GM18502 (cell line): ENCODE data around the gene CLDN15.
"Not testable (repeated sequence)": the region's sequence is repeated elsewhere in the genome, so short reads cannot be mapped to it uniquely, and the experiment has no call there.

Source experiments
- ATAC-seq: cut with Tn5 transposase; IDR thresholded peaks from one replicate; pipeline ENCODE4 v1.9.1; 2021; ENCODE audit warnings: mild to moderate bottlenecking; ENCODE audit not compliant: unreplicated experiment, poor library complexity

Gene CLDN15

GRCh38 chr7:101225650-101226049, 12.0 kb downstream of the CLDN15 start:
- no peak for ATAC-seq

- ATAC-seq = no peak
These were observed 14.1 kb downstream of the CLDN15 start for GRCh38 chr7:101223528-101223927.

- ATAC-seq = no peak
These were observed 15.2 kb downstream of the CLDN15 start for GRCh38 chr7:101222275-101222830.

- no peak for ATAC-seq
These were observed 17.3 kb downstream of the CLDN15 start for GRCh38 chr7:101220295-101220694.

GRCh38 chr7:101218236-101219125, 19.1 kb downstream of the CLDN15 start:
- peak; percentile 19 for ATAC-seq

- ATAC-seq = peak; percentile 64
These were observed 20.0 kb downstream of the CLDN15 start, which contains the start of the genes PLOD3 and ZNHIT1 for GRCh38 chr7:101217388-101218235. TSS of gene PLOD3 (minus strand) at chr7:101217581. CDS start at chr7:101217274, 307 bp downstream. TSS of gene ZNHIT1 (plus strand) at chr7:101218165. CDS start at chr7:101218196, 31 bp downstream.

- peak; percentile 22 for ATAC-seq
These were observed 20.7 kb downstream of the CLDN15 start for GRCh38 chr7:101216860-101217387.

GRCh38 chr7:101216001-101216859, 21.4 kb downstream of the CLDN15 start:
- no peak for ATAC-seq

- ATAC-seq = no peak
These were observed 25.6 kb downstream of the CLDN15 start for GRCh38 chr7:101212014-101212413.

GRCh38 chr7:101211501-101211900, 26.1 kb downstream of the CLDN15 start:
- no peak for ATAC-seq

GRCh38 chr7:101210143-101210542, 27.5 kb downstream of the CLDN15 start:
- no peak for ATAC-seq

GRCh38 chr7:101208794-101209193, 28.8 kb downstream of the CLDN15 start:
- ATAC-seq = no peak

GRCh38 chr7:101207459-101207858, 30.1 kb downstream of the CLDN15 start:
- ATAC-seq = no peak

- ATAC-seq = no peak
These were observed 30.9 kb downstream of the CLDN15 start for GRCh38 chr7:101206665-101207042.

- ATAC-seq = no peak
These were observed 31.5 kb downstream of the CLDN15 start for GRCh38 chr7:101205901-101206664.

- not testable (repeated sequence) for ATAC-seq
These were observed 33.6 kb downstream of the CLDN15 start for GRCh38 chr7:101203740-101204738.

- ATAC-seq = no peak
These were observed 35.0 kb downstream of the CLDN15 start for GRCh38 chr7:101202603-101202918.
